ENCODE measurements around the gene MTCH1.

- TF ChIP-seq CTCF (conservative IDR thresholded peaks at IDR 0.05) (no peak), EZH2 (IDR thresholded peaks at IDR 0.05; ENCODE audit: low read depth) (no peak)
Observed at GRCh38 chr6:36999751-37000125, 13.7 kb upstream of the MTCH1 start.
